Panc1 (cell line): ENCODE measurements around the gene CABLES2.

ENCODE experiments used
- CTCF ChIP-seq: fragments of 450-650 bp; IDR thresholded peaks from 2 replicates; pipeline ENCODE4 v1.5.1; 2017; ENCODE audit warnings: mild to moderate bottlenecking
- POLR2AphosphoS5 ChIP-seq: IDR thresholded peaks from 2 replicates; pipeline ENCODE4 v1.6.1; 2012; ENCODE audit warnings: mild to moderate bottlenecking, low read depth, low read length, moderate library complexity
- REST ChIP-seq, 2 experiments: IDR thresholded peaks; 2 replicates each; pipeline ENCODE4 v1.6.1; 2011 to 2012; ENCODE audit warnings: low read depth in 2 of 2, control low read depth in 1 of 2, low read length in 1 of 2, mild to moderate bottlenecking in 1 of 2, moderate library complexity in 1 of 2; ENCODE audit not compliant: insufficient read depth in 1 of 2
- TCF7L2 ChIP-seq: IDR thresholded peaks from 2 replicates; pipeline ENCODE4 v1.6.1; 2011; ENCODE audit warnings: mild to moderate bottlenecking, low read depth, low read length, inconsistent platforms

- no peak for TF ChIP-seq CTCF
- no peak for TF ChIP-seq REST (IDR thresholded peaks at IDR 0.05; ENCODE audit: insufficient read depth in 1 of 2, low read depth in 2 of 2, low read length in 1 of 2)
- TF ChIP-seq POLR2AphosphoS5: no peak
- TF ChIP-seq TCF7L2: no peak
Observed at GRCh38 chr20:62428002-62428372, 20.9 kb upstream of the CABLES2 start.
